ENCODE data around the gene KRT82.

DNA sequence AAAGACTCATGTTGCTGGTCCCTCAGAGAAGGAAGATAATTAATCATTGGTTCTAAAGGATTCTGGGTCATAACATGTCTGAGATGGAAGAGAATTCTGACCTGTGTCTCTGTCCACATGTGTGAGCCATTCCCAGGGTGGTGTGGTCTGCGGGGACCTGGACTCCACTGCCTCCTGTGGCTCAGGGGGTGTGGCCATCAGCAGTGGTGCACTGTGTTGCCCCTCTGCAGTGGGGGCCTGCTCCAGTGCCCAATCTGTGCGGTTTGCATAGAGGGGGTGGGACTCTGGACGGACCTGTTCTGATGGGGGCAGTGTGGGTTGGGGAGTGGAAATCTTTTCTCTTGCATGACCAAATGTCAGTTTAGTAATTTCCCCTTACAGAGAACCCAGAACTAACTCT is 52.4 kb downstream of the KRT82 start:
- TF ChIP-seq NR3C1 (IDR thresholded peaks at IDR 0.05) (no peak), CTCF (IDR thresholded peaks at IDR 0.05) (no peak), MAX (IDR thresholded peaks at IDR 0.05) (no peak), RFX5 (IDR thresholded peaks at IDR 0.05) (no peak), SMC3 (IDR thresholded peaks at IDR 0.05) (no peak), CEBPB (IDR thresholded peaks at IDR 0.05) (no peak), HDAC2 (IDR thresholded peaks at IDR 0.05) (no peak)
